GM19372 (cell line): Measurements from ENCODE around the gene AFF3.

Source experiments
- ATAC-seq: cut with Tn5 transposase; IDR thresholded peaks from one replicate; pipeline ENCODE4 v1.9.1; 2021; ENCODE audit warnings: mild to moderate bottlenecking, low read depth, moderate library complexity; ENCODE audit not compliant: unreplicated experiment

Gene AFF3

DNA sequence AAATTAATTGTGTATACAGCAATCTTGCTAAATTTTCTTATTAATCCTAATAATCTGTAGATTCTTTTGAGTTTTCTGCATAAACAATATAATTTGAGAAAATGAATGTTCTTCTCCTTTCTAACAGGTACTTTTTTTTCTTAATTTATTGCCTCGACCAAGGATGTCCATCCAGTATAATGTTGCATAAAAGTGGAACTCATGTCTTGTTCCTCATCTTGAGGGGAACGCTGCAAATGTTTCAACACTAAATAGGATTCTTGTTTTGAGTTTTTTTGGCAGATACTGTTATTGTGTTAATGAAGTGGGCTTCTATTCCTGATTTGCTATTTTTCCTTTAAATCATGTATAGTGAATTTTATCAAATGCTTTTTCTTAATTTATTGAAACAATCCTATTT lies 408.2 kb downstream of the AFF3 start:
- ATAC-seq = no peak

DNA sequence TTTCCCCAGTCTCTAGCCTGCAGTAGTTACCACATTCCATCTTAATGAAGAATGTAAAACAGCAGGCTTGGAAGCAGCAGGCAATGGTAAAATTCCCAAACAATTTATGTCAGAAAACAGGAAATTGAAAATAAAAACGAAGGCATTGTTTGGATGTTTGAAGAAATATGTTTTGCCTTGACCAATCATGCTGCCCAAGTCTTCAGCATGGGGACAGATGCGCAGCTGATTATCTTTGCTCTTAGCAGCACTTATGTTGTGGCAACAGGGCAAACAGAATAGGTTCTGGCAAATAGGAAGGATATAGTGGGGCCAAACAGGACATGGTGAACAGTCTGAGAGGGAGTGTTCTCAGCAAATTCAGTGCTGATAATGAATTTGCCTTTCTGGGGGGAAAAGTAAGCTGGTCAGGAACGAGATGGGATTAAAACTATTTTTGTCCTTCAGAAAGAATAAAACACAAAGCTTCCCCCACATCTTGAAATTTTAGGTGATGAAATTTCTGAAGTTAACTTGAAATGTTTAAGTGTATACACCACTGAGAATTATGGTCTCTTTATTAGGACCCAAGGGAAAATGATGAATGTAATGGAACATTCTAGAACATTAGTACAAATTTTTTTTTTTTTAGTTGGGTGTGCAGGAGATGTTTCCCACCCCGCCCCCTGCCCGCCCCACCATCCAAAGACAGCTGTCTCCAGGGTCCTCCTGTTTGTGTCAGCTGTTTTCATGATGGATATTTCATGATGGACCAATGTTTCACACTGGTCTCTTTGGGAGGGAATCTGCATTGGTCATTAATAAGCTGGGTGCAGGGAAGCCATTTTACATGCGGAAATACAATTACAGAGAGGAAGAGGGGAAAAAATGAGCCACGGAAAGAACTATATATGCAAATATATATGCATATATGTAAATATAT lies 413.0 kb downstream of the AFF3 start:
- ATAC-seq = no peak

DNA sequence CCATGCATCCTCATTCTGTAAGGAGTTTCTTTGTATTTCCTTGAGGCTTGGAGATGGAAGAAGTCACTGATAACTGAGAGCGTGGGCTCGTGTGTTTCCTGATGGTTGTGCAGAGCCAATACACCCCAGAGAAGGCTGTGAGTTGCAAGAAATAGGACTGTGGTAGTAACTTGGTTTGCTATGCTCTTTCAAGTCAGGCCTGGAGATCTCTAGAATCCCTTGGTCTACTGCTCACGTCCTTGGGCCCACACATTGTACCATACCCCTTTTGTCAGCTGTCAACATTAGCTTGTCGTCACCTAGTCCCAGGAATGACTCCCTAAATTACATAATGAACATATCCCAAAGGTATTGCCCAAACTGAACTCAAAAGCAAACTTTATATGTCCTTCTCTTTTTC lies 414.2 kb downstream of the AFF3 start:
- no peak for ATAC-seq

DNA sequence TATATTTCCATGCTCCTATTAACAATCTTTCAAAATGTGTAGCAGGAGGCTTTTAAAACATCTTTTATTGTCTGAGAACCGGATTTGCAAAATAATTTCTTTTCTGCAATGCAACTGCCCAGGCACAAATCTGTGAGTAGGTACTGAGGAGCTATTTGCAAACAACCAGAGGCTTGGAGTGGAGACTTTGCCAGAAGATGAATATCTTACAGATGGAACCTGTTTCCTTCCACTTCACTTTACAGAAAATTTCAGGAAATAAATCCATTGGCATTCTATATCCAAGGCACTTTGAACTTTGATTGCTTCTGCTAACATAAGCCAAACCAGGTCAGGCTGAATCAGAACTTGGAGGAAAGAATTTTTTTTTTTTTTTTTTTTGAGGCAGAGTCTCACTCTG lies 415.2 kb downstream of the AFF3 start:
- ATAC-seq = no peak

DNA sequence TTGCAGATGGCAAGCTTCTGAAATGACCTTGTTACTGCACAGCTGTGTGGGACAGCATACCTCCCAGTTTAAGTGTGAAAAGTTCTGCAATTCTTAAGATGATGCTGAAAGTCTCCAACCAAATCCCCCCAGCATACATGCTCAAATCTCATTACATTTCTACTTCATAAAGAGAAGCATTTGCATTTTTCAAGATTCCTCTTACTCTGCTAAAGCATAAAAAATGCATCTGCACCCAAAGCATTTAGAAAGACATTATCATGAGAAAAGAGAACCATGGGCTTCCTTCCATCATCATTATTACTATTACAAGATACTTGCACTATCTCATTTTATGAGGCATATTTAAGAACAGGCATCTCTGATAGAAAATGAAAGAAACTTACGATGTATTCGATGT lies 415.7 kb downstream of the AFF3 start:
- ATAC-seq = no peak

DNA sequence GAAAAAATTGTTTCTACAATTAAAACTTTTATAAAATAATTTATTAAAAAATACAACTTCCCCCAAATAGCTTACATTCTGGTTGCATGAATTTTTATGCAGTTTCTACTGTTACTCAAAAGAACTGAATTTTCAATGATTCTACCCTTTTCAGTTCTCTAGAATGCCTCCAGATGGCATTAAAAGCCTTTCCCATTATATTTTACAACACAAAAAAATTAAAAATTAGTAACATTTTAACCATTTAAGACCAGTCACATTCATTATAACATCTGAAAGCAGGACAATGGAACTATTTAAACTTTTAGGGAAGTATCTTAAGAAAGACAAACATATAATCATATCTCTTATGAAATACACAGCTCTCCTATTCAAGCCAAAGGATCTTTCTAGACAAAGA lies 416.6 kb downstream of the AFF3 start:
- no peak for ATAC-seq

DNA sequence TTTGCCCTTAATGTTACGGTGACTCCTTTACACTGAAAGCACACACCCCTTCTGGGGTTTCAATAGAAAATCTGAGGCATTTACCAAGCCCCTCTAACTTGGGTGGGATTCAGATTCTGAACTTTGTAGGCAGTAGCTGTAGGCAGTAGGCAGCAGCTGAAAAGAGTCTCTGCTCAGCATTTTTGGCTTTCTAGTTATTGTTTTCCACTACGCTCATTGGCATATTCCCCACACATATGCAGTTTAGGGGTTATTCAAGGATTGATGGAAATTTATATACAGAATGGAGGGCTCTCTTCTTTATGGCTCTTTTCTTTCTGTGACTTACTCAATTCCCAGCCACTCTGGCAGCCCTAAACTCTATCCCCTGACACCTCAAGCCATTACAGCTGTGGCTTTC lies 419.9 kb downstream of the AFF3 start:
- no peak for ATAC-seq

DNA sequence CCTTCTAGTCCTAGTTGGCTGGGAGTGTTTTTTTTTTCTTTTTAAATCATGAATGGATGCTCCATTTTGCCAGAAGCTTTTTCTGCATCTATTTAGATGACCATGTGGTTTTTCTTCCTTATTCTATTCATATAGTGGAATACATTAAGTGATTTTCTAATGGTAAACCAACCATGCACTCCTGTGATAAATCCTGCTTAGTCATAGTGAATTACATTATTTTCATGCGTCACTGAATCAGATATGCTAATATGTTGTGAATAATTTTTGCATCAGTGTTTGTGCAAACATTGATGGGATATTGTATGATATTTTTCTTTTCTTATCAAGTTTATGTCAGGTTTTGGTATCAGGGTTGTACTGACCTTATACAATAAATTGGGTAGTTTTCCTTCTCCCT lies 423.3 kb downstream of the AFF3 start:
- ATAC-seq = no peak

DNA sequence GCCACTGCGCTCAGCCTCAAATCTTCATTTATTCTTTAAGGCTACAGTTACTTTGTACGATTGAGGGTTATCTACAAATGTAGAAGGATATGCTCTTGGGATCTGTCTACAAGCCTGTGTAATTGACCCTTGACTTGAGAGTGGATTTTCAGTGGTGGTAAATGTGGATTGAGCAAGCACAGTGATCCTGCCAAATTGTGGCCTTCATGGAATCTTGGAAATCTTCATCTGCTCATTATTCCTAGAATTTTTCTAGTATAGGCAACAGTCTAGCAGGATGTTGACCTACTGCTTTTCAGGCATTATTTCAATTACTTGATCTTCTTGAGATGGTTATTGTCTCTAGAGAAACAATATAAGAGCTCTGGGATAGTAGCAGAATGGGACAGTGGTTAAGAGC lies 426.4 kb downstream of the AFF3 start:
- ATAC-seq = no peak

DNA sequence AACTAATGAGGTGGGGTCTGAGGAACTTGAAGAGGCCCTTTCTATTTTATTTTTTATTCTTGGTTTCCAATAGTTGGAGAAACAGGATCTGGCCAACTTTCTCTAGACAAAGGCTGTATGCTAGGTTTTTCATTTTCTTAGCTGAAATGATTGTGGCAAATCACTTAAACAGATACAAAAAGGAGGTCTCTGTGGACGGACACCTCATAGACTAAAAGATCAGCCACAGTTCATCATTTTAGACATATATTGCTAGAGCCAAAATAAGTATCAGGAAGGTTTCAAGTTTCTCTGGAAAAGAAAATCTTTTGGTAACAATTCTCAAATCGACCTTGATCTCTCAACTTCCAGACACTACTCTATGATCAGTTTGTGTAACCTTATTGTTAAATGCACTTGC lies 428.0 kb downstream of the AFF3 start:
- no peak for ATAC-seq

DNA sequence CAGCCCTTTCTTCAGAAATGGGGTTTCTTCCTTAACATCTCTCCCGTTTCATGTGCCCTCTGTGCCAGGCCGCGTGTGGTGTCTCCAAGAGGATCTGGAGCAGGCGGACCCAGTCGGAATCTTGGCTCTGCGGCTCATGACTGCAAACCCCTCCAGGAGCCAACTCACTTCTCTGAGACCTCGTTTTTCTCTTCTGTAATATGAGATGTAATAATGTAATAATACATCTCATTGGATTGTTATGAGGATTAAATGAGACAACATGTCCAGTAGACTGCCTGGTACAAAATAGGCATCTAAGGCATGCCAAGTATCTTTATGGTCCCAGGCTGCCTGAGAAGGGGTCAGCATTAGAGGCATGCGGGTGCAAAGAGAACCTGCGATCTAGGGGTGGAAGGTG lies 431.2 kb downstream of the AFF3 start:
- ATAC-seq = no peak

DNA sequence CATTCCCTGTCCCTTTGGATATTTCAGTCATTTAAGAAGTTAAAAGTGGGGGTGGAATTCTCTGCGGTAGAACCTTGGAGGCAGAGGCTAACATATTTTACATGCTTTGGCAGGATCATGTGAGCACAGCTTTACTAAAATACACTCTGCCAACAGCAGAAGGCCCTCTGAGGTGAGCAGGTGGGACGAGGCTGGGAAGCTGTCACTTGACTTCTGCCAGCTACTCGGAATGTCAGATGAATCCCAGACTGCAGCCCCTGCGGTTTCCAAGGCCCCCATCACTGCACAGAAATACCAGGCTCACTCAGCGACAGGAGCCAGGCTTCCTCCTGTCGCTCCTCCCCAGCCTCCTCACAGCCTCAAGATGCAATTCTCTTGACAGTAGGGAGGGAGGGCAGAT lies 431.7 kb downstream of the AFF3 start:
- no peak for ATAC-seq

DNA sequence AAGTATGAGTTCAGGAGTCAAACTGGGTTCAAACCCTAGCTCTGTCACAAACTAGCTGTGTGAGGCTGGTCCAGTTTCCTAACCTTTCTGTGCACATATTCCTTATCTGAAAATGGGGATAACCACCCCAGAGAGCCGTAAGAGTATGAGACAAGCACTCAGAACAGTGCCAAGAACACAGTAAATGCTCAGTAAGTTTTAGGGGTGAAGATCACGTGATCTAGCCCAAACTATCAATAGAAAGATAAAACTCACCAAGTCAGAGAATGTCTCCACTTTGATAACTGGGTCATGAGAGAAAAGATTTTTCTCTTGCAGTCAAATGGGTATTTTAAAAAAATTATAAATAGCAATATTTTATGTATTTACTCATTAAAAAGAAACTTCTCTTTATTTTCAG lies 433.2 kb downstream of the AFF3 start:
- ATAC-seq = no peak

DNA sequence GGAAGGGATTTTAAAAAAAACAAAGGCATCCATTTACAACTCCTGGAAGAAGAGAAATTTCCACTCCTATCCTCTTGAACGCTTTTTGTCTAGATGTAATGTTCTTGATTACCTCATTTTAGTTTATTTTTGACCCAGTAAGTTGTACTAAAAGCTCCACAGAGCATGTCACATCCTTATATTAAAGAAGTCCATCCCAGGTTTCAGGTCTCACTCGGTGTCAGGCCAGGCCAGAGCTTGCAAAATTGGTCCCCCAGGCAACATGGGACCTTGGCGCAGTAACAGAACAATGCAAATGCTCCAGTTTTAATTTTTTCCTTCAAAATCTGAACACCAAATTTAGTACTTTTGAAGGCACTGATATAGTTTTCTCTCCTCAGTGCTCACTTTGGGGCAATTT lies 434.2 kb downstream of the AFF3 start:
- no peak for ATAC-seq

DNA sequence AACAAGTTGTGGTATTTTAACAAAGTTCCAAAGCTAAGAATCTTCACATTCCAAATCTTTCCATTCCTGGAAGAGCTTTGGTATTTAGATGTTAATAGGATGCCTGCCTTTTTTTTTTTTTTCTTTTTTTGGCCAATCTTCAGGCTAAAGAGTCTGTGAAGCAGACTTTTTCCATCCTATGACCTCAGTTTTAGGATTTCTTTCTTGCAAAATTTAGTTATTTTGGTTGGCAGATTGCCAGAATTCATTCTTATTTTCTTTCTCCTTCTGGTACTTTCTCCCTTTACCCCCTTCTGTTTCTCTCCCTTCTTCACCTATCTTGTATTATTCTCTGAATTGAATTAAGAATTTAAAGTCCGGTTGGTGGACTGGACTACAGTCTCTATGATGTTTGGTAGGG lies 434.8 kb downstream of the AFF3 start:
- ATAC-seq = no peak

DNA sequence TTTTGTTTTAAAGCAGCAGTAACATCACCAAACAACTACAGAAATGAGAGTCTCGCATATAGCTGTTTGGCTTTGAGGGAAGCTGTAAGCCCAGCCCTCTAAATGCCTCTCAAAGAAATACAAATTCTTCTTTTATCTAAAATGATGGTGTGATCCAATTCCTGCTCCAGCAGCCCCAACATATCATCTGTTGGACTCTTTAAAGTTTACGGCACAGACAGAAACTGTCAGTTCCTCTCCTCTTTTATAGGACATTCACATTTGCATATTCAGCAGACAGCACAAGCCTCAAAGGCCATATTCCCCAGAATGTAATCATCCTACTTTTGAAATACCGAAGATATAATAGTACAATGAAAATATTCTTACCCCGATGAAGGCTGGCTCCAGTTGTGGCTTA lies 435.7 kb downstream of the AFF3 start:
- no peak for ATAC-seq

DNA sequence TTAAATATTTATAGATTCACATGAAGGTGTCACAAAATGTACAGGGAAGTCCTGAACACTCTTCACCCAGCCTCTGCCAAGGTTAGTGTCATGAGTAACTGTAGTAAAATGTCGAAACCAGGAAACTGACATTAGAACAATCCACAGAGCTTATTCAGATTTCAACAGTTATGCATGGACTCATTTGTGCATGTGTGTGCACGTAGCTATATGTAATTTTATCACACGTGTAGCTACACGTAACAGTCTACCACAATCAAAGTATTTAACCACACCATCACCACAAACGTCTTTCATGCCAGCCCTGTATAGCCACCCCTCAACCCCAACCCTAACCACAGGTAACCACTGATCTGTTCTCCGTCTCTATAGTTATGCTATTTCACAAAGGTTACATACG lies 440.9 kb downstream of the AFF3 start:
- no peak for ATAC-seq

DNA sequence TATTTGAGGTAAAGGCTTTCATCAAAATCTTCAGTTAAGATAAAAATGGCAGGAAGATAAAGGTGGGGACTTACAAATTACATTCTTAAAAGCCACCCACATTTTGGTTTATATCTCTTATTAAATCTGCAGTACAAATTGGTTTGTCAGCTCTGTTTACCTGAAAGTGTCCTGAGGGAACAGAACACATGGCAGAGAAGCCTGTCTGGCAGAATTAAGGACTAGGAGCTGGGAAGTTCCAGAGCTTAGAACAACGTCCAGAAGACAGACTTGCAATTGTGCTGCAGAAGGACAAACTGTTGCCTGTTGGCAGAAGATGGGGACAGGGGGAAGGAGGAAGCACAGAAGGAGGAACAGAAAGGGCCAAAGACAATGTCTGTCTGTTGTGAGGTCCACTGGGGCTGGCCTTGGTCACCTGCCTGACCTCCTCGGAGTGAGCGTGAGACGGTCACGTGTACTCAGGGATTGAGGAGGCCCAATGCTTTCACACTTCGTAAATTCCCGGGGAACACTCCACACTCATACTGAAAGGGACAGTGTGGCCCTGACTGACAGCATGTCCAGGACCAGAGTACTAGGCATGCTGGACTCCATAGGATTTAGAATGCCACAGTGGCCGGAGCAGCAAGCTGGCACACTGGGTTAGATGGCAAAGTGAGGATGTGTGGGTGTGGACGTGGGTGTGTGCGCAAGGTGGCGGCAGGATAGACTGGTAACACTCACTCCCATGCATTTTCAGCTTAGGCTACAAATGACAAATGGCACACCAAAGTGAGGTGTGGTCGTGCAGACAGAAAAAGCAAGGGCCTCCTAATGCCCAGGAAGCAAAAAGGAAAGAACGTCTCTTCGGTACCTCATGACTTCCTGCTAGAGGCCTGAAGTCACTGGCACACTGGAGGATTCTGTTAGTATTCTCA lies 441.6 kb downstream of the AFF3 start:
- no peak for ATAC-seq

DNA sequence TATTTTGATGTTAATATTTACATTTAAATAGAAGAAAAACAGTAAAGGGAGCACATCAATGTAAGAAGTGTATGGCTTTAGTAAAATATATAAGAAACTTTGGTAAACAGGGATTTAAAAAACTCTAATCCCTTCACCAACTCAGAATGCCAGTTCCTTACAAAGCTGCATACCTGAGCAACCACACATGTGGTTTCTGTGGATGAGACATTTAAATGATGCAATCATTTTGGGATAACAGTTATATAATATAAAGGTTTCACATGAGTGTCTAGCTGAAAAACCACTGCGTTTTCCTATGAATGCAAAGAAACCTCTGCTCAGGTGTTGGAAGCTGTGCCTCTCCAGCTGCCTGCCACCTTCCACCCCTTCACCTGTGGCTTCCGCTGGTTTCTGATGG lies 443.5 kb downstream of the AFF3 start:
- ATAC-seq = no peak

DNA sequence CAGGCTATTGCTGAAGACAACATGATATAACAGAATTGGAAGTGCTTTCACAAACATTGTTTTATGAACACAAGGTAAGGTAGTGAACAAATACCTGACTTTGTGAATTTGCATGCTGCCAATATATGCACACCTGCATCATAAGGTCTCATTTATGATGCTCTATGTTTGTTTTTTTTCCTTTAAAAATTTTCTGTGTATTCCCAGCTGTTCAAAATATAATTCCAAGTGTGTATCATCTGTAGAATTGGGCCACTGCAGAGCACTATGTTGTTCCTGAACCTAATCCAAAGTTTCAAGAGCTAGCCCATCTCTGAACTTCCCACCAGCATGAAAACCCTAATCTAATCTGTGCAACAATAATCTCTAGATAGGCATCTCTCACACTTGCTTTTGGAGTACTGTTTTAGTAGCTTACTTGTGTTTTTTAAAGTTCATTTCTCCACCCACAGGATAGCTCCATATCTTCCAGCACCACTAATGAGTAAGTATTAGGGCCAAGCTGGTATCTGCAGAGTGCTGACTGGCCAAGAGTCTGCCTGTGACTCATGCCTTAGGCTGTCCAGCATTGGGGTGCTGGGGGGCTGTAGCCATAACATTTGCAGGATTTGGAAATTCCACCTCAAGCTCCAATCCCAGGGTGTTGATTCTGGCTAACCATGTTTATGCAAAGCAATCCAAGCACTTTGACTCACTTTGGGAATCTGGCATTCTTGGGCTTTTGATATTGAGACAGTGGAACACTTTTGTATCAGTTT lies 444.4 kb downstream of the AFF3 start:
- ATAC-seq = no peak

DNA sequence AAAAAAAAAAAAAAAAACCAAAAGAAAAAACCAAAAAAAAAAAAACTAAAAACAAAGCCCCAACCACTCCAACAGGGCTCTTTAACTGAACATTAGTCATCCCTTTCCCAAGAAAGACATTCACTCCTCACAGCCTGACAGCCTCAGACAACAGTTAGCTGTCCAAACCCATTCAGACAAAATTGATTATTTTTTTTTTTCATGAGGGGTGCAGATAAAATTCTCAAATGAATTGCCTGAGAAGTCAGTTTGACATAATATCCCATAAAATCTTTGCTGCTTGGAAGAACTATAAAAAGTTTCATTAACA lies 446.5 kb downstream of the AFF3 start:
- ATAC-seq = no peak
